Thyroid gland (tissue), 4 donors: ENCODE results near the gene C7. TPM values are rescaled to one million over a fixed set of nuclear protein-coding genes. Genes with fewer than 3 reads are reported as not detected.

Experiments
- DNase-seq, 2 donors: peaks; one replicate each; pipeline ENCODE4 v3.0.0-alpha.2; 2019
- H3K27ac ChIP-seq, 3 donors: fragments of 200-600 bp; sonication (generic); 1 replicate in 2 of 3; 2 replicates in 1 of 3; pipeline ENCODE4 v1.5.1; 2016 to 2019; ENCODE audit warnings: mild to moderate bottlenecking in 1 of 3, moderate library complexity in 1 of 3
- H3K27me3 ChIP-seq: fragments of 200-600 bp; sonication (generic); one replicate; pipeline ENCODE4 v1.5.1; 2019
- H3K36me3 ChIP-seq, 2 donors: fragments of 200-600 bp; sonication (generic); one replicate each; pipeline ENCODE4 v1.5.1; 2016 to 2019
- H3K4me1 ChIP-seq, 2 donors: fragments of 200-600 bp; sonication (generic); one replicate each; pipeline ENCODE4 v1.5.1; 2017 to 2019
- H3K4me3 ChIP-seq, 3 donors: fragments of 200-600 bp; sonication (generic); replicated peaks in 1 of 3; 1 replicate in 2 of 3; 2 replicates in 1 of 3; pipeline ENCODE4 v1.5.1; 2016; ENCODE audit warnings: mild to moderate bottlenecking in 1 of 3
- H3K9me3 ChIP-seq: fragments of 200-600 bp; sonication (generic); one replicate; pipeline ENCODE4 v1.5.1; 2017
- POLR2A ChIP-seq, 2 donors: fragments of 450-650 bp; IDR thresholded peaks; one replicate each; pipeline ENCODE4 v1.6.1; 2017; ENCODE audit warnings: antibody characterized with exemption in 2 of 2, mild to moderate bottlenecking in 2 of 2, moderate library complexity in 1 of 2
- WGBS, 2 donors: methylation state at CpG; one replicate each; pipeline ENCODE4 v1.1.5; 2017; 5-methylcytosine and 5-hydroxymethylcytosine counted together
- intact Hi-C: fragments of 100-400 bp; cut with DNase I; formaldehyde crosslinking; loops from one replicate; pipeline ENCODE4 v1.15.1; 2023
- total RNA-seq, 4 donors: library from RNA; depleted of rRNA; stranded (reverse); fragments of >200 nt; gene quantifications; one replicate each; pipeline ENCODE4 v1.2.3, GENCODE V29; 2016
- TF ChIP-seq, protein P1 (sequence below), 6 experiments: fragments of 200-600 bp in 3 of 6; fragments of 450-650 bp in 3 of 6; sonication (generic) in 3 of 6; IDR thresholded peaks; one replicate each; pipeline ENCODE4 v1.5.1; 2016 to 2019; ENCODE audit warnings: antibody characterized with exemption in 6 of 6, mild to moderate bottlenecking in 2 of 6, inconsistent platforms in 1 of 6, moderate library complexity in 1 of 6

The C7 gene
- total RNA-seq, 4 donors from 2014 or later: 108 to 257 (median 203) TPM

DNA sequence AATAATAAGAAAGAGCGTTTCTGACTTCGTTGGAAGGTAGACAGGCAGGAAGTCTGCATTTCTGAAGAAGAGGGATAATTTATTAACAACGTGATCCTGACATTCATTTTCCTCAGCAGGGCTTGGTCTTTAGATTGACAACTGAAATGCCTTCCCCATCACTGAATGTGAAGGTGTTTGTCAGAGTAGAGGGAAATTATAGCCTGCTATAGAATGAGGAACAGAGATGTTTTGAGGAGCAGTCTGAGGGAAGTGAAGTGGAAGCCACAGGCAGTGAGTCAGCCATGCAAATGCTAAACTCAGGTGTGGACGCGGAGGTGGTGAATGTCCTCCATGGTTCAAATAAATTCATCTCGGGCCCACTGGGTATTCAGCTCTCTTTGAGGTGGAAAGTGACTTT lies 30.5 kb downstream of the C7 start:
- Histone ChIP-seq H3K4me3 (no peak overlapping the region), H3K27ac (no peak overlapping the region), H3K4me1 (no peaks in the 10 kb centered on the region), H3K27me3 (no peaks in the 10 kb centered on the region), H3K9me3 (no peaks in the 10 kb centered on the region), H3K36me3 (no peaks in the 10 kb centered on the region)
- TF ChIP-seq, protein P1, sequence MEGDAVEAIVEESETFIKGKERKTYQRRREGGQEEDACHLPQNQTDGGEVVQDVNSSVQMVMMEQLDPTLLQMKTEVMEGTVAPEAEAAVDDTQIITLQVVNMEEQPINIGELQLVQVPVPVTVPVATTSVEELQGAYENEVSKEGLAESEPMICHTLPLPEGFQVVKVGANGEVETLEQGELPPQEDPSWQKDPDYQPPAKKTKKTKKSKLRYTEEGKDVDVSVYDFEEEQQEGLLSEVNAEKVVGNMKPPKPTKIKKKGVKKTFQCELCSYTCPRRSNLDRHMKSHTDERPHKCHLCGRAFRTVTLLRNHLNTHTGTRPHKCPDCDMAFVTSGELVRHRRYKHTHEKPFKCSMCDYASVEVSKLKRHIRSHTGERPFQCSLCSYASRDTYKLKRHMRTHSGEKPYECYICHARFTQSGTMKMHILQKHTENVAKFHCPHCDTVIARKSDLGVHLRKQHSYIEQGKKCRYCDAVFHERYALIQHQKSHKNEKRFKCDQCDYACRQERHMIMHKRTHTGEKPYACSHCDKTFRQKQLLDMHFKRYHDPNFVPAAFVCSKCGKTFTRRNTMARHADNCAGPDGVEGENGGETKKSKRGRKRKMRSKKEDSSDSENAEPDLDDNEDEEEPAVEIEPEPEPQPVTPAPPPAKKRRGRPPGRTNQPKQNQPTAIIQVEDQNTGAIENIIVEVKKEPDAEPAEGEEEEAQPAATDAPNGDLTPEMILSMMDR (IDR thresholded peaks at IDR 0.05): no peak
- intact Hi-C loops: no loop called here
- 82 to 83% methylated on average over 6 of the region's 6 CpGs for WGBS, 2 donors
- no peak for DNase-seq

DNA sequence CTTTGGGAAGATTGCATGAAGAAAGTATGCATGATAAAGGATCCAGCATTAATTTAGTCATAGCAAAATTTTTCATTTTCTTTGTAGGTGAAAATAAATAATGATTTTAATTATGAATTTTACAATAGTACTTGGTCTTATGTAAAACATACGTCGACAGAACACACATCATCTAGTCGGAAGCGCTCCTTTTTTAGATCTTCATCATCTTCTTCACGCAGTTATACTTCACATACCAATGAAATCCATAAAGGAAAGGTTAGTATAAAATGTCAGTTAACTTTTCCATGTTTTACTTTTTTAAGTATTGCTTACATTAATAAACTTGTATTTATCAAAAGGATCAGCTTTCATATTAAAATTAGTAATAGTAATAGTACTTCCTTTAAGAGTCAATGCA lies 35.8 kb downstream of the C7 start:
- no peaks in the 10 kb centered on the region for H3K4me1 ChIP-seq
- no peaks in the 10 kb centered on the region for H3K27me3 ChIP-seq
- WGBS, 2 donors: 95 to 96% methylated on average over 5 of the region's 5 CpGs
- no peak overlapping the region for H3K27ac ChIP-seq
- DNase-seq: no peak
- H3K4me3 ChIP-seq: no peak overlapping the region
- H3K9me3 ChIP-seq: no peaks in the 10 kb centered on the region
- H3K36me3 ChIP-seq: no peaks in the 10 kb centered on the region
- intact Hi-C loops: no loop called here
- TF ChIP-seq POLR2A (IDR thresholded peaks at IDR 0.05): no peak
- TF ChIP-seq, protein P1 (IDR thresholded peaks at IDR 0.05): no peak

DNA sequence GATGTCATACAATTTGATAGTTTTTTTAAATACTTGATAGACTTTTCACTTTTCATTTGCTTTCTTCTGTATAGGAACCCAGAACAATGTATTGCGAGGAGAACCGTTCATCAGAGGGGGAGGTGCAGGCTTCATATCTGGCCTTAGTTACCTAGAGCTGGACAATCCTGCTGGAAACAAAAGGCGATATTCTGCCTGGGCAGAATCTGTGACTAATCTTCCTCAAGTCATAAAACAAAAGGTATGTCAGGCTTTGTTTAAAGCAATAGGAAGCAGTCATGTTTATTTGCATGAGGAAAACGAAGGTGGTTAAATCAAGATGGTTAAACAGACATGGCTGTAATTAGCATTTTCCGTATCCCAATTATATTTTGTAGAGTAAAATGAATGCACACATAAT lies 46.0 kb downstream of the C7 start:
- intact Hi-C loops: no loop called here
- Histone ChIP-seq H3K36me3 (no peaks in the 10 kb centered on the region), H3K4me3 (no peak overlapping the region), H3K27me3 (no peaks in the 10 kb centered on the region), H3K27ac (no peak overlapping the region), H3K9me3 (no peaks in the 10 kb centered on the region), H3K4me1 (no peaks in the 10 kb centered on the region)
- DNase-seq: no peak
- WGBS, 2 donors: 89 to 90% methylated on average over 5 of the region's 5 CpGs
- no peak for TF ChIP-seq POLR2A (IDR thresholded peaks at IDR 0.05)
- TF ChIP-seq, protein P1 (IDR thresholded peaks at IDR 0.05): no peak

DNA sequence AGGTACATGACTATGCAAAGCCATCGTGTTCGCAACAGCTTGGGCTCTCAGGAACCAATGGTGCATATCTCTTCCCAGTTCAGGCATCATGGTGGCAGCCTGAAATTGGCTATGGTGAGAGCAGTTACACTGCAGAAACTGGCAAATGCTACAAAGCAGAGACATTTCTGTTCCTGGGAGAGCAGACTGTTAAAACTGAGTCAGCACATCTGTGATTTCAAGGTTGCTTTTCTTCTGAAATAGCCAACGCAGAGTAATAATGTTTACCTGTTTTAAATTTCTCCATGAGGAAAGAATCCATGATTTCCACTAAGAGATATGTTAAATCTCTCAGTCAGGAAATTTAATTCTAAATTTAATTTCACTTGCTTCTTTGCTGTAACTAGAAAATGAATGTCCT lies 47.8 kb downstream of the C7 start:
- Histone ChIP-seq H3K4me1 (no peaks in the 10 kb centered on the region), H3K36me3 (no peaks in the 10 kb centered on the region), H3K27ac (no peak overlapping the region), H3K4me3 (no peak overlapping the region), H3K27me3 (no peaks in the 10 kb centered on the region), H3K9me3 (no peaks in the 10 kb centered on the region)
- TF ChIP-seq POLR2A (IDR thresholded peaks at IDR 0.05): no peak
- TF ChIP-seq, protein P1 (IDR thresholded peaks at IDR 0.05): no peak
- intact Hi-C loops: no loop called here
- WGBS, 2 donors: 72 to 78% methylated on average over 3 of the region's 3 CpGs
- no peak for DNase-seq

DNA sequence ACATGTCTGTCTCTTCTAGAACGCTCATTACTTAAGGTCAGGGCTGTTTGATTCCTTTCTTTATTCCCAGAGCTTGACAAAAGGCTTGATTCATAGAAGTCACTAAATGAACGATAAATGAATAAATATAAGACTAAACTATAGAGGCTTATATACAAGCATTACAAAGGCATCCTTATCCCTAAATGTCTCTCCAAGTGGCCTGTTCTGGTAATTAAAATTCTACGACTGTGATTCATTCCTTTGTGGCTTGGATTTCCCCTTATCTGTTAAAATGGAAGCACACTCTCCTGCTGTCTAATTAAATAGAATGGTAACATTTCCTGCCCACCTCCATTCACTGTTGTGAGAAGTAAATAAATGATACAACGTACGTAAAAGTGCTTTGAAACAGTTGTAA lies 49.5 kb downstream of the C7 start:
- no peaks in the 10 kb centered on the region for H3K27me3 ChIP-seq
- no peaks in the 10 kb centered on the region for H3K36me3 ChIP-seq
- H3K4me3 ChIP-seq: no peak overlapping the region
- intact Hi-C loops: no loop called here
- H3K4me1 ChIP-seq: no peaks in the 10 kb centered on the region
- TF ChIP-seq, protein P1 (IDR thresholded peaks at IDR 0.05): no peak
- no peak for TF ChIP-seq POLR2A (IDR thresholded peaks at IDR 0.05)
- DNase-seq: no peak
- no peaks in the 10 kb centered on the region for H3K9me3 ChIP-seq
- WGBS, 2 donors: 92 to 93% methylated on average over 5 of the region's 5 CpGs
- no peak overlapping the region for H3K27ac ChIP-seq
